HepG2 (cell line): ENCODE results near the gene C12orf43. TPM values are rescaled to one million over a fixed set of nuclear protein-coding genes. Genes with fewer than 3 reads are reported as not detected.

Source experiments
- ATAC-seq: fragments of 200-7000 bp; cut with Tn5 transposase; 3 replicates; pipeline ENCODE4 v1.9.1; 2020; ENCODE audit warnings: mild to moderate bottlenecking, moderate library complexity
- BruUV-seq: library from RNA; stranded (reverse); fragments of 400-500 nt; replicated peaks from 2 replicates; lab custom pipeline; 2021; lab: Mats Ljungman, UMichigan
- CTCF ChIA-PET: fragments of 300-600 bp; formaldehyde crosslinking; extraction: SDS; loops from one replicate; lab custom pipeline; 2021; ENCODE audit warnings: low total read pairs, inconsistent platforms, low intra/inter-chr PET ratio; lab: Yijun Ruan, JAX
- POLR2A ChIA-PET: fragments of 350-600 bp; sonication (Branson Sonifier 250); formaldehyde crosslinking; loops from one replicate; lab custom pipeline; 2020; ENCODE audit warnings: antibody characterized with exemption, inconsistent platforms; lab: Yijun Ruan, JAX
- DNase-seq: peaks from one replicate; pipeline ENCODE4 v3.0.0-alpha.2; 2015; ENCODE audit warnings: low spot score
- FAIRE-seq: peaks from 3 replicates; lab custom pipeline; 2011; peaks lifted over from hg19 to GRCh38; lab: Jason Lieb, UNC
- H2AFZ ChIP-seq: one replicate; pipeline ENCODE4 v1.6.1; 2011; ENCODE audit warnings: low read length, inconsistent platforms
- H3K27ac ChIP-seq: fragments of 300-600 bp; 3 replicates; pipeline ENCODE4 v1.8.0; 2011; ENCODE audit warnings: mixed run types, mild to moderate bottlenecking, mixed read lengths, low read length, inconsistent platforms; ENCODE audit not compliant: insufficient read depth; ENCODE audit errors: extremely low read length
- H3K27me3 ChIP-seq, 2 experiments: fragments of 200-600 bp in 1 of 2; 2 replicates in 1 of 2; 3 replicates in 1 of 2; pipeline versions ENCODE4 v1.6.0 to v1.8.0; 2011; ENCODE audit warnings: low read length in 2 of 2, mild to moderate bottlenecking in 2 of 2, moderate library complexity in 2 of 2, inconsistent platforms in 1 of 2; ENCODE audit not compliant: insufficient read depth in 2 of 2, control insufficient read depth in 1 of 2
- H3K36me3 ChIP-seq, 2 experiments: fragments of 200-600 bp in 1 of 2; replicated peaks in 1 of 2; 2 replicates in 1 of 2; 3 replicates in 1 of 2; pipeline versions ENCODE4 v1.5.1 to v1.8.0; 2011; ENCODE audit warnings: low read length in 2 of 2, inconsistent platforms in 1 of 2; ENCODE audit not compliant: insufficient read depth in 2 of 2, control insufficient read depth in 1 of 2
- H3K4me1 ChIP-seq: 2 replicates; pipeline ENCODE4 v1.5.1; 2012; ENCODE audit warnings: low read length, inconsistent platforms; ENCODE audit not compliant: insufficient read depth
- H3K4me2 ChIP-seq: 2 replicates; pipeline ENCODE4 v1.6.0; 2011; ENCODE audit warnings: low read depth, low read length, inconsistent platforms
- H3K4me3 ChIP-seq, 3 experiments: fragments of 200-600 bp in 1 of 3; sonication (generic), shearing (Covaris generic) in 1 of 3; replicated peaks in 1 of 3; 2 replicates each; pipeline ENCODE4 v1.5.1; 2011 to 2016; ENCODE audit warnings: low read length in 3 of 3, inconsistent platforms in 2 of 3, low read depth in 2 of 3, mild to moderate bottlenecking in 2 of 3, control low read depth in 1 of 3, mixed read lengths in 1 of 3; ENCODE audit not compliant: insufficient read depth in 1 of 3
- H3K79me2 ChIP-seq: one replicate; pipeline ENCODE4 v1.6.1; 2011; ENCODE audit warnings: low read length, inconsistent platforms; ENCODE audit not compliant: insufficient read depth
- H3K9ac ChIP-seq: 2 replicates; pipeline ENCODE4 v1.6.0; 2011; ENCODE audit warnings: mild to moderate bottlenecking, low read depth, low read length, inconsistent platforms; ENCODE audit not compliant: insufficient read depth
- H3K9me3 ChIP-seq: 2 replicates; pipeline ENCODE4 v1.5.1; 2012; ENCODE audit warnings: mild to moderate bottlenecking, low read length
- H4K20me1 ChIP-seq: 2 replicates; pipeline ENCODE4 v1.6.0; 2011; ENCODE audit warnings: inconsistent platforms, mild to moderate bottlenecking, low read length, moderate library complexity; ENCODE audit not compliant: insufficient read depth
- THAP11 ChIP-seq: IDR thresholded peaks from 2 replicates; pipeline ENCODE4 v1.6.1; 2016; ENCODE audit warnings: missing biosample characterization, missing genetic modification reagents
- WGBS: methylation state at CpG from one replicate; pipeline ENCODE4 v1.1.6; 2017; ENCODE audit warnings: low lambda C conversion rate; 5-methylcytosine and 5-hydroxymethylcytosine counted together
- in situ Hi-C: cut with HindIII; loops from 2 replicates; pipeline ENCODE4 v1.10.0; 2017; ENCODE audit warnings: low pct_unique_long_range_greater_than_20kb; ENCODE audit not compliant: extremely low pct_ligation_motif_present
- intact Hi-C: fragments of 100-400 bp; cut with micrococcal nuclease; formaldehyde crosslinking; loops from one replicate; pipeline ENCODE4 v1.10.0; 2022; ENCODE audit not compliant: unreplicated experiment
- polyA plus RNA-seq, 8 experiments: library from polyadenylated mRNA; depleted of rRNA in 3 of 8; stranded (reverse) in 7 of 8; unstranded in 1 of 8; fragments of >200 nt; fragmentation: Illumina TruSeq in 4 of 8; extraction: Trizol in 4 of 8; gene quantifications; 2 replicates each; pipeline versions ENCODE4 v1.2.1 to v1.2.3, GENCODE V29; 2011 to 2016; ENCODE audit warnings: low read depth in 4 of 8, missing spikeins in 1 of 8, mixed read lengths in 1 of 8; ENCODE audit not compliant: insufficient read depth in 1 of 8
- total RNA-seq, 5 experiments: library from RNA; depleted of rRNA; stranded (reverse); fragments of >200 nt; fragmentation: Illumina TruSeq; extraction: Trizol; gene quantifications; 2 replicates each; pipeline ENCODE4 v1.2.3, GENCODE V29; 2016; ENCODE audit warnings: low read depth in 1 of 5
- TF ChIP-seq, protein P1 (sequence below): sonication (generic); formaldehyde crosslinking; IDR thresholded peaks from 2 replicates; pipeline ENCODE4 v1.4.0; 2020; ENCODE audit warnings: mild to moderate bottlenecking, missing genetic modification reagents
- TF ChIP-seq, protein P2 (sequence below): sonication (generic); formaldehyde crosslinking; conservative IDR thresholded peaks from 2 replicates; pipeline ENCODE4 v1.5.0; 2020; ENCODE audit warnings: missing genetic modification reagents
- TF ChIP-seq, protein P3 (sequence below): sonication (generic); formaldehyde crosslinking; IDR thresholded peaks from 2 replicates; pipeline ENCODE4 v1.4.0; 2020; ENCODE audit warnings: missing genetic modification reagents

C12orf43 gene
- total and polyA plus RNA-seq, 2 of the 13 experiments (the other 11 are each of a cell fraction or from before 2014, with no cell fraction given) = 7.9 to 11.1 TPM

DNA sequence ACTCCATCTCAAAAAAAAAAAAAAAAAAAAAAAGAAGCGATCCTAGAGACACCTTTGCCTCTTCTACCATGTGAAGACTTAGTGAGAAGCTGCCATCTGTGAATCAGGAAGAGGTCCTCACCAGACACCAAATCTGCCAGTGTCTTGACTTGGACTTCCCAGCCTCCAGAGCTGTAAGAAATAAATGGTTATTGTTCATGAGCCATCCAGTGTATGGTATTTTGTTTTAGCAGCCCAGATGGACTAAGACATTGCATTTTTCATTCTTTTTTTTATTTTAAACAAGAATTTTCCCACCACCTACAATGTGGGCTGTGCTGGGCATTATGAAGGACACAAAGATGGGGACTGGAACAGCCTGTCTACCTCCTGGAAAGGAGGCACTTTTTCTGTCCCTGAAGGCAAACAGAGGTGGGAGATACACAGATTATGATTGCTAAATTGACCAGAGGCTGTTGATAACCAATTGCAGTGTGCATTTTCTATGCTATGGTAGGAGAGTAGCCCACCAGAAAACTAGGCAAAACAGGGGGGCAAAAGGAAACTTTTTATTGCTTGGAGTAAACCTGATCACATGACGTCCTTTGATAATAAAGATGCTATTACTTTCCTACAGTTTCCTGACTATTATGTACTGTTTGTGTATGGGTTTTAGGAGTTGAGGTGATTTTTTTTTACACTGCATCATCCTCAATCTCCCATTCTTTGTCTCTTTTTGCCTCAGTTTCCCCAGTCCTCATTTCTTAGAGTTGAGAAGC is 2.8 kb upstream of the C12orf43 start (continued):
- TF ChIP-seq, protein P1, sequence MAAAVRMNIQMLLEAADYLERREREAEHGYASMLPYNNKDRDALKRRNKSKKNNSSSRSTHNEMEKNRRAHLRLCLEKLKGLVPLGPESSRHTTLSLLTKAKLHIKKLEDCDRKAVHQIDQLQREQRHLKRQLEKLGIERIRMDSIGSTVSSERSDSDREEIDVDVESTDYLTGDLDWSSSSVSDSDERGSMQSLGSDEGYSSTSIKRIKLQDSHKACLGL (CRISPR knock-in tag) = no peak

DNA sequence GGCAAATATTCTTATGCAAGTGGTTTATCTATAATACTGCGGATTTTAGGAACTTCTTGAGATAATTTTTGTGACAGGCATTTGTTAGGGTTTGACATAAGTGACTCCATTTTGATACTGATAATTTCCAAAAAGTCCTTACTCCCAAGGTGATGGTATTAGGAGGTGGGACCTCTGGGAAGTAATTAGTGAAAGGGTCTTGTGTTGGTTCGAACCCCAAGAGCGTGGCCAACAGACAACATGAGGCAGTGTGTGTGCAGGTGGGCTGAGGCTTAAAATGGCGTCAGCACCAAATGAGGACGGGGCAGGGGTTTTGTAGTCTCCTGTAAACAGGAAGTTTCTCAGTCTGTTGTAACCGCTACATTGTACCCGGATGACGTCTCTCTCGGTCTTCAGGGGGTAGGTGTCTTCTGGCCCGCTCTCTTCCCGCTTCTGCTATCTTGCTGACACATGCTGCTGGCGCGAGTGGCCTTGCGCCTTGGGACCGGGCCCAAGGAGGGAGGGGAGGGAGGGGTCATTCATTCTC is 1.7 kb upstream of the C12orf43 start:
- no peak overlapping the region for H3K4me3 ChIP-seq
- H3K27me3 ChIP-seq = no peaks in the 10 kb centered on the region; a peak in 1 of 5 replicates
- no peak overlapping the region for H3K27ac ChIP-seq
- ChIA-PET CTCF (no interaction called here), POLR2A (interaction anchor here (0.9 to 1.2 kb wide), 3 partner anchors 8 to 40 kb away, joined by 3 to 5 read pairs (median 3); partner anchors contain the start of gene HNF1A)
- BruUV-seq = no TSS peak
- FAIRE-seq (no peak), ATAC-seq (no peak), DNase-seq (no peak)
- H4K20me1 ChIP-seq = no peaks in the 10 kb centered on the region; the same call in 1 of the 2 replicates
- in situ Hi-C loops = loop anchor here (5.0 kb wide), 1 partner anchor 74 kb away; no protein-coding TSS in a partner anchor
- peaks cover 63% of the 10 kb centered on the region for H3K4me1 ChIP-seq
- no peaks in the 10 kb centered on the region for H3K9me3 ChIP-seq
- H3K79me2 ChIP-seq = peaks cover 15% of the 10 kb centered on the region
- TF ChIP-seq, protein P2, sequence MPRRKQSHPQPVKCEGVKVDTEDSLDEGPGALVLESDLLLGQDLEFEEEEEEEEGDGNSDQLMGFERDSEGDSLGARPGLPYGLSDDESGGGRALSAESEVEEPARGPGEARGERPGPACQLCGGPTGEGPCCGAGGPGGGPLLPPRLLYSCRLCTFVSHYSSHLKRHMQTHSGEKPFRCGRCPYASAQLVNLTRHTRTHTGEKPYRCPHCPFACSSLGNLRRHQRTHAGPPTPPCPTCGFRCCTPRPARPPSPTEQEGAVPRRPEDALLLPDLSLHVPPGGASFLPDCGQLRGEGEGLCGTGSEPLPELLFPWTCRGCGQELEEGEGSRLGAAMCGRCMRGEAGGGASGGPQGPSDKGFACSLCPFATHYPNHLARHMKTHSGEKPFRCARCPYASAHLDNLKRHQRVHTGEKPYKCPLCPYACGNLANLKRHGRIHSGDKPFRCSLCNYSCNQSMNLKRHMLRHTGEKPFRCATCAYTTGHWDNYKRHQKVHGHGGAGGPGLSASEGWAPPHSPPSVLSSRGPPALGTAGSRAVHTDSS (CRISPR knock-in tag) = no peak
- 0 out of 2 replicates have a peak, but pooled peaks have one; percentile 11 for TF ChIP-seq THAP11 (CRISPR knock-in tag)
- TF ChIP-seq, protein P3, sequence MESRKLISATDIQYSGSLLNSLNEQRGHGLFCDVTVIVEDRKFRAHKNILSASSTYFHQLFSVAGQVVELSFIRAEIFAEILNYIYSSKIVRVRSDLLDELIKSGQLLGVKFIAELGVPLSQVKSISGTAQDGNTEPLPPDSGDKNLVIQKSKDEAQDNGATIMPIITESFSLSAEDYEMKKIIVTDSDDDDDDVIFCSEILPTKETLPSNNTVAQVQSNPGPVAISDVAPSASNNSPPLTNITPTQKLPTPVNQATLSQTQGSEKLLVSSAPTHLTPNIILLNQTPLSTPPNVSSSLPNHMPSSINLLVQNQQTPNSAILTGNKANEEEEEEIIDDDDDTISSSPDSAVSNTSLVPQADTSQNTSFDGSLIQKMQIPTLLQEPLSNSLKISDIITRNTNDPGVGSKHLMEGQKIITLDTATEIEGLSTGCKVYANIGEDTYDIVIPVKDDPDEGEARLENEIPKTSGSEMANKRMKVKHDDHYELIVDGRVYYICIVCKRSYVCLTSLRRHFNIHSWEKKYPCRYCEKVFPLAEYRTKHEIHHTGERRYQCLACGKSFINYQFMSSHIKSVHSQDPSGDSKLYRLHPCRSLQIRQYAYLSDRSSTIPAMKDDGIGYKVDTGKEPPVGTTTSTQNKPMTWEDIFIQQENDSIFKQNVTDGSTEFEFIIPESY (CRISPR knock-in tag) = peak; percentile 70
- H3K9ac ChIP-seq = no peak overlapping the region
- peak overlapping the region; percentile 18 for H3K4me2 ChIP-seq
- no peak overlapping the region for H2AFZ ChIP-seq
- intact Hi-C loops = no loop called here
- H3K36me3 ChIP-seq = peaks cover 0 to 4% of the 10 kb centered on the region in 2 experiments; a peak in 3 of 5 replicates
- WGBS = 69% methylated on average over 15 of the region's 15 CpGs
